HepG2 (cell line): Measurements from ENCODE around the gene ASPHD1. TPM values are rescaled to one million over a fixed set of nuclear protein-coding genes. Genes with fewer than 3 reads are reported as not detected.
A peak's percentile ranks its signal among the peaks of the same experiment; 100 is the strongest.

Source experiments
- ADNP ChIP-seq: sonication (generic); formaldehyde crosslinking; IDR thresholded peaks from 2 replicates; pipeline ENCODE4 v1.4.0; 2020; ENCODE audit warnings: missing genetic modification reagents
- ARNT2 ChIP-seq: sonication (generic); formaldehyde crosslinking; IDR thresholded peaks from 2 replicates; pipeline ENCODE4 v1.8.0; 2022; ENCODE audit warnings: mild to moderate bottlenecking, low read depth, missing genetic modification reagents, moderate library complexity
- ARNTL ChIP-seq: sonication (generic); formaldehyde crosslinking; IDR thresholded peaks from 2 replicates; pipeline ENCODE4 v1.4.0; 2020; ENCODE audit warnings: mild to moderate bottlenecking, missing genetic modification reagents
- BRD4 ChIP-seq: sonication (generic); formaldehyde crosslinking; IDR thresholded peaks from 2 replicates; pipeline ENCODE4 v1.4.0; 2020; ENCODE audit warnings: missing genetic modification reagents
- FOXK2 ChIP-seq: fragments of 450-650 bp; IDR thresholded peaks from 2 replicates; pipeline ENCODE4 v1.6.1; 2016
- FOXO1 ChIP-seq: sonication (generic); formaldehyde crosslinking; IDR thresholded peaks from 2 replicates; pipeline ENCODE4 v1.4.0; 2020; ENCODE audit warnings: missing genetic modification reagents
- IKZF1 ChIP-seq: fragments of 450-650 bp; IDR thresholded peaks from 2 replicates; pipeline ENCODE4 v1.7.1; 2016
- KMT2A ChIP-seq: sonication (generic); formaldehyde crosslinking; IDR thresholded peaks from 2 replicates; pipeline ENCODE4 v1.4.0; 2020; ENCODE audit warnings: missing genetic modification reagents
- NR2F1 ChIP-seq, 2 experiments: fragments of 450-650 bp in 1 of 2; formaldehyde crosslinking in 1 of 2; IDR thresholded peaks; 2 replicates each; pipeline versions ENCODE4 v1.5.0 to v1.6.1; 2016 to 2020; ENCODE audit warnings: mild to moderate bottlenecking in 1 of 2, missing compliant biosample characterization in 1 of 2, missing genetic modification reagents in 1 of 2, moderate library complexity in 1 of 2
- SYNCRIP ChIP-seq: fragments of 200-400 bp; formaldehyde crosslinking; IDR thresholded peaks from 2 replicates; pipeline ENCODE4 v1.6.1; 2018; ENCODE audit warnings: mild to moderate bottlenecking, low read depth, low read length; ENCODE audit not compliant: insufficient read depth
- THAP11 ChIP-seq: IDR thresholded peaks from 2 replicates; pipeline ENCODE4 v1.6.1; 2016; ENCODE audit warnings: missing biosample characterization, missing genetic modification reagents
- ZFP37 ChIP-seq: sonication (generic); formaldehyde crosslinking; IDR thresholded peaks from 2 replicates; pipeline ENCODE4 v1.4.0; 2020; ENCODE audit warnings: missing genetic modification reagents, borderline replicate concordance
- ZNF136 ChIP-seq: sonication (generic); formaldehyde crosslinking; IDR thresholded peaks from 2 replicates; pipeline ENCODE4 v1.8.1; 2022; ENCODE audit warnings: low read depth, mild to moderate bottlenecking, moderate library complexity, missing genetic modification reagents
- ZNF577 ChIP-seq: sonication (generic); formaldehyde crosslinking; IDR thresholded peaks from 2 replicates; pipeline ENCODE4 v1.4.0; 2020; ENCODE audit warnings: mild to moderate bottlenecking, low read depth, missing genetic modification reagents, borderline replicate concordance
- ZNF678 ChIP-seq: sonication (generic); formaldehyde crosslinking; IDR thresholded peaks from 2 replicates; pipeline ENCODE4 v1.4.0; 2020; ENCODE audit warnings: mild to moderate bottlenecking, missing genetic modification reagents
- ZNF766 ChIP-seq: sonication (generic); formaldehyde crosslinking; IDR thresholded peaks from 2 replicates; pipeline ENCODE4 v1.5.0; 2020; ENCODE audit warnings: missing genetic modification reagents, borderline replicate concordance
- polyA plus RNA-seq, 8 experiments: library from polyadenylated mRNA; depleted of rRNA in 3 of 8; stranded (reverse) in 7 of 8; unstranded in 1 of 8; fragments of >200 nt; fragmentation: Illumina TruSeq in 4 of 8; extraction: Trizol in 4 of 8; gene quantifications; 2 replicates each; pipeline versions ENCODE4 v1.2.1 to v1.2.3, GENCODE V29; 2011 to 2016; ENCODE audit warnings: low read depth in 4 of 8, missing spikeins in 1 of 8, mixed read lengths in 1 of 8; ENCODE audit not compliant: insufficient read depth in 1 of 8
- total RNA-seq, 5 experiments: library from RNA; depleted of rRNA; stranded (reverse); fragments of >200 nt; fragmentation: Illumina TruSeq; extraction: Trizol; gene quantifications; 2 replicates each; pipeline ENCODE4 v1.2.3, GENCODE V29; 2016; ENCODE audit warnings: low read depth in 1 of 5
- TF ChIP-seq, protein P1 (sequence below): sonication (generic); formaldehyde crosslinking; IDR thresholded peaks from 2 replicates; pipeline ENCODE4 v1.8.0; 2022; ENCODE audit warnings: missing genetic modification reagents, mild to moderate bottlenecking, inconsistent platforms, borderline replicate concordance
- TF ChIP-seq, protein P2 (sequence below): sonication (generic); formaldehyde crosslinking; IDR thresholded peaks from 2 replicates; pipeline ENCODE4 v1.8.0; 2022; ENCODE audit warnings: missing genetic modification reagents, mild to moderate bottlenecking, borderline replicate concordance
- TF ChIP-seq, protein P3 (sequence below): sonication (generic); formaldehyde crosslinking; IDR thresholded peaks from 2 replicates; pipeline ENCODE4 v1.8.0; 2022; ENCODE audit warnings: mild to moderate bottlenecking, missing genetic modification reagents
- TF ChIP-seq, protein P4 (sequence below): IDR thresholded peaks from 2 replicates; pipeline ENCODE4 v1.6.1; 2012; ENCODE audit warnings: inconsistent platforms
- TF ChIP-seq, protein P5 (sequence below): sonication (generic); formaldehyde crosslinking; IDR thresholded peaks from 2 replicates; pipeline ENCODE4 v1.4.0; 2020; ENCODE audit warnings: missing genetic modification reagents
- TF ChIP-seq, protein P6 (sequence below): IDR thresholded peaks from 2 replicates; pipeline ENCODE4 v1.6.1; 2012; ENCODE audit warnings: low read depth, low read length, improper control_type of control experiment

ASPHD1 gene
- total and polyA plus RNA-seq, 2 of the 13 experiments (the other 11 are each of a cell fraction or from before 2014, with no cell fraction given) = 13.1 to 19.7 TPM

DNA sequence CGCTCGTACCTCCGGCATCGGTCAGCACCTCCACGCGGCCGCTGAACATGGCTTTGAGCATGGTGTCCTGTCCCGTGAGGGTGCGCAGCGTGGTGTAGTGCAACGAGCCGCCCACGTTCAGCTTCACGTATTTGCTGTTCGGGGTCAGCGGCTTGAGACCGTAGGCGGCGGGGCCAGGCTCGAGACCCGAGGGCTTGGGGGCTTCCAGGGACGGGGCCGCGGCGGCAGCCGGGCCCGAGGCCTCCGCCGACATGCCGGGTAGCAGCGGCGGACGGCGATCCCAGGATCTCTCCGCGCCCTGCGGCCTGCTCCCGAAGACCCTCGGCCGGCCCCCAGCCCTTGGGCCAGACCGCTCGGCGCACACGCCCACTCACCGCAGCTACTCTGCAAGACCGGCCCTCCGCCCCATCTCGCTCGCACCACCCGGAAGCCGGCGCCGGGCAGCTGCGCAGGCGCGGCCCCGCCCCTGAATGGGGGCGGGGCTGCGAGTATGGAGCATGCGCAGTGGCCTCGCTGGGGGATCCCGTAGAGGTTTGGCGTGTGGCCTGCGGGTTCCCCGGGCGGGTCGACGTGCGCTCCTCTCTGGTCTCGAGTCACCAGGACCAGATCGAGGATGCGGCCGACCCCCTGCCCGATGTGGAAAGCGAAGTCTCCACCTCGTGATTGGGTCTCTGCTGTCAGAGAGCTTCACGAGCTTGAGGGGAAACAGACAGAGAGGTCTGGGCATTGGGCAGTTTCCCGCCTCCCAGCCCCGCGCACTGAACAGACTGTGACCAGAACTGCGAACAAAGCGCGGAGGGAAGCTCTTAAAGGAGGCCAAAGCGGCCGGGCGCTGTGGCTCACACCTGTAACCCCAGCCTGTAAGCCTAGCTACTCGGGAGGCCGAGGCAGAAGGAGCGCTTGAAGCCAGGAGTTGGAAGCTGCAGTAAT, 25.8 kb downstream of the ASPHD1 start, which contains the start of gene KCTD13 (continued):
- no peak for TF ChIP-seq SYNCRIP
- TF ChIP-seq, protein P1, sequence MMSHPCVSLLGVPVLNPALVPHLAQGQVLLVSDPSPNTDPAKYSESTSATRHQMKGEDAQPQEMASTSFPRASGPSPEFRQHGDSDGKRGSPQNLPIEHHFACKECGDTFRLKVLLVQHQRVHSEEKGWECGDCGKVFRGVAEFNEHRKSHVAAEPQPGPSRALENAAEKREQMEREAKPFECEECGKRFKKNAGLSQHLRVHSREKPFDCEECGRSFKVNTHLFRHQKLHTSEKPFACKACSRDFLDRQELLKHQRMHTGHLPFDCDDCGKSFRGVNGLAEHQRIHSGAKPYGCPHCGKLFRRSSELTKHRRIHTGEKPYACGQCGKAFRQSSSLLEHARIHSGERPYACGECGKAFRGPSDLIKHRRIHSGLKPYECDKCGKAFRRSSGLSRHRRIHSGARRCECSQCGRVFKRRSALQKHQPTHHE (CRISPR knock-in tag) = peak; percentile 92; the same call in 1 of the 2 replicates
- TF ChIP-seq ZNF766 (CRISPR knock-in tag) = peak; percentile 82
- peak; percentile 88 for TF ChIP-seq KMT2A
- 0 out of 2 replicates have a peak, but pooled peaks have one; percentile 7 for TF ChIP-seq ADNP (CRISPR knock-in tag)
- TF ChIP-seq ARNT2 (CRISPR knock-in tag) = peak; percentile 94
- TF ChIP-seq ZNF577 = no peak
- no peak for TF ChIP-seq IKZF1
- peak; percentile 77 for TF ChIP-seq ARNTL (CRISPR knock-in tag)
- no peak for TF ChIP-seq FOXK2
- TF ChIP-seq, protein P2, sequence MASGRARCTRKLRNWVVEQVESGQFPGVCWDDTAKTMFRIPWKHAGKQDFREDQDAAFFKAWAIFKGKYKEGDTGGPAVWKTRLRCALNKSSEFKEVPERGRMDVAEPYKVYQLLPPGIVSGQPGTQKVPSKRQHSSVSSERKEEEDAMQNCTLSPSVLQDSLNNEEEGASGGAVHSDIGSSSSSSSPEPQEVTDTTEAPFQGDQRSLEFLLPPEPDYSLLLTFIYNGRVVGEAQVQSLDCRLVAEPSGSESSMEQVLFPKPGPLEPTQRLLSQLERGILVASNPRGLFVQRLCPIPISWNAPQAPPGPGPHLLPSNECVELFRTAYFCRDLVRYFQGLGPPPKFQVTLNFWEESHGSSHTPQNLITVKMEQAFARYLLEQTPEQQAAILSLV (CRISPR knock-in tag) = peak; percentile 85
- TF ChIP-seq, protein P3, sequence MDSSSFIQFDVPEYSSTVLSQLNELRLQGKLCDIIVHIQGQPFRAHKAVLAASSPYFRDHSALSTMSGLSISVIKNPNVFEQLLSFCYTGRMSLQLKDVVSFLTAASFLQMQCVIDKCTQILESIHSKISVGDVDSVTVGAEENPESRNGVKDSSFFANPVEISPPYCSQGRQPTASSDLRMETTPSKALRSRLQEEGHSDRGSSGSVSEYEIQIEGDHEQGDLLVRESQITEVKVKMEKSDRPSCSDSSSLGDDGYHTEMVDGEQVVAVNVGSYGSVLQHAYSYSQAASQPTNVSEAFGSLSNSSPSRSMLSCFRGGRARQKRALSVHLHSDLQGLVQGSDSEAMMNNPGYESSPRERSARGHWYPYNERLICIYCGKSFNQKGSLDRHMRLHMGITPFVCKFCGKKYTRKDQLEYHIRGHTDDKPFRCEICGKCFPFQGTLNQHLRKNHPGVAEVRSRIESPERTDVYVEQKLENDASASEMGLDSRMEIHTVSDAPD (CRISPR knock-in tag) = 0 out of 2 replicates have a peak, but pooled peaks have one; percentile 43
- TF ChIP-seq, protein P4, sequence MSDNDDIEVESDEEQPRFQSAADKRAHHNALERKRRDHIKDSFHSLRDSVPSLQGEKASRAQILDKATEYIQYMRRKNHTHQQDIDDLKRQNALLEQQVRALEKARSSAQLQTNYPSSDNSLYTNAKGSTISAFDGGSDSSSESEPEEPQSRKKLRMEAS = peak; percentile 88
- no peak for TF ChIP-seq NR2F1 (CRISPR knock-in tag; IDR thresholded peaks at IDR 0.05)
- TF ChIP-seq BRD4 (CRISPR knock-in tag) = peak; percentile 91
- peak; percentile 86; the same call in 1 of the 2 replicates for TF ChIP-seq ZFP37
- TF ChIP-seq THAP11 = peak; percentile 82
- 0 out of 2 replicates have a peak, but pooled peaks have one; percentile 57 for TF ChIP-seq ZNF678 (CRISPR knock-in tag)
- TF ChIP-seq FOXO1 (CRISPR knock-in tag) = peak; percentile 11
- no peak for TF ChIP-seq ZNF136 (CRISPR knock-in tag)
- TF ChIP-seq, protein P5, sequence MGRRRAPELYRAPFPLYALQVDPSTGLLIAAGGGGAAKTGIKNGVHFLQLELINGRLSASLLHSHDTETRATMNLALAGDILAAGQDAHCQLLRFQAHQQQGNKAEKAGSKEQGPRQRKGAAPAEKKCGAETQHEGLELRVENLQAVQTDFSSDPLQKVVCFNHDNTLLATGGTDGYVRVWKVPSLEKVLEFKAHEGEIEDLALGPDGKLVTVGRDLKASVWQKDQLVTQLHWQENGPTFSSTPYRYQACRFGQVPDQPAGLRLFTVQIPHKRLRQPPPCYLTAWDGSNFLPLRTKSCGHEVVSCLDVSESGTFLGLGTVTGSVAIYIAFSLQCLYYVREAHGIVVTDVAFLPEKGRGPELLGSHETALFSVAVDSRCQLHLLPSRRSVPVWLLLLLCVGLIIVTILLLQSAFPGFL (CRISPR knock-in tag) = peak; percentile 64; the same call in 1 of the 2 replicates
- TF ChIP-seq, protein P6, sequence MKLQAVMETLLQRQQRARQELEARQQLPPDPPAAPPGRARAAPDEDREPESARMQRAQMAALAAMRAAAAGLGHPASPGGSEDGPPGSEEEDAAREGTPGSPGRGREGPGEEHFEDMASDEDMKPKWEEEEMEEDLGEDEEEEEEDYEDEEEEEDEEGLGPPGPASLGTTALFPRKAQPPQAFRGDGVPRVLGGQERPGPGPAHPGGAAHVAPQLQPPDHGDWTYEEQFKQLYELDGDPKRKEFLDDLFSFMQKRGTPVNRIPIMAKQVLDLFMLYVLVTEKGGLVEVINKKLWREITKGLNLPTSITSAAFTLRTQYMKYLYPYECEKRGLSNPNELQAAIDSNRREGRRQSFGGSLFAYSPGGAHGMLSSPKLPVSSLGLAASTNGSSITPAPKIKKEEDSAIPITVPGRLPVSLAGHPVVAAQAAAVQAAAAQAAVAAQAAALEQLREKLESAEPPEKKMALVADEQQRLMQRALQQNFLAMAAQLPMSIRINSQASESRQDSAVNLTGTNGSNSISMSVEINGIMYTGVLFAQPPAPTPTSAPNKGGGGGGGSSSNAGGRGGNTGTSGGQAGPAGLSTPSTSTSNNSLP = no peak
